ENCODE measurements around the gene MYF6.

Gene MYF6

DNA sequence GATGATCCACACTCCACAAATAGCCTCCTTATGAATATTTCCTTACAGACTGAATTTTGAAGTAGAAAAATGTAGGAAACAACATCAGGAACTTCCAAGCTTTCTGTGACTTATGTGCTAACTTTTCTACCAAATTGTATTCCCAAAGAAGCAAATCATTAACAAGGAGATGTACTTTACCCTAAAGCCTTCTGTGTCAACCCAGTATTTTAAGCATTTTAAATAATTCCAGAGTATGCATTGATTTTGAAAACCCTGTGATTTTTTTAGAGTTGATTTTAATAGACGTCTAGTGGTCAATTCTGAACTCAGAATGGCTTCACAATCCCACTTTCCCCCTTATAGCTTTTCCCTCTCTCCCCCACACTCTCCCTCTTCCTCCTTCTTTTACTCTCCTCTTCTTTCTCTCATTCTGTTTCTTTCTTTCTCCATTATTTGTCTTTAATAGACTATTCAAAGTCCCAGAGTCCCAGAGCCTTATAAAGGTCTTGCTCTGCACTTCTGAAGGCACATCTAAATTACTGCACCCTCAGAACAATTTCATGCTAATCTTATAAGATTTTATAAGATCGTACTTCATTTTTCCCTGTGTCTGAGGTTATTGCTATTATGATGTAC is 10.1 kb upstream of the MYF6 start:
- Histone ChIP-seq H3K4me3 (ENCODE audit: insufficient read length, low read depth) (no peak overlapping the region), H3K9me3 (ENCODE audit: insufficient read depth, low read length) (no peaks in the 10 kb centered on the region), H3K27me3 (ENCODE audit: insufficient read depth, insufficient read length) (no peaks in the 10 kb centered on the region), H3K36me3 (ENCODE audit: insufficient read depth, insufficient read length, low read length) (no peaks in the 10 kb centered on the region), H3K4me1 (ENCODE audit: insufficient read depth, insufficient read length) (no peaks in the 10 kb centered on the region), H3K9ac (ENCODE audit: insufficient read length, low read depth) (no peak overlapping the region)
- TF ChIP-seq ZNF274 (IDR thresholded peaks at IDR 0.05; ENCODE audit: low read depth, low read length) (no peak), YY1 (IDR thresholded peaks at IDR 0.05; ENCODE audit: insufficient read depth, insufficient read length) (no peak), SUZ12 (IDR thresholded peaks at IDR 0.05; ENCODE audit: extremely low read depth, insufficient read depth, insufficient read length) (no peak)
- no peak for DNase-seq (ENCODE audit: low read depth, low spot score)

GRCh38 chr12:80698256-80698655 is 9.2 kb upstream of the MYF6 start:
- no peak for DNase-seq (ENCODE audit: low read depth, low spot score)
- Histone ChIP-seq H3K9ac (ENCODE audit: insufficient read length, low read depth) (no peak overlapping the region), H3K4me3 (ENCODE audit: insufficient read length, low read depth) (no peak overlapping the region), H3K9me3 (ENCODE audit: insufficient read depth, low read length) (no peaks in the 10 kb centered on the region), H3K36me3 (ENCODE audit: insufficient read depth, insufficient read length, low read length) (no peaks in the 10 kb centered on the region), H3K27me3 (ENCODE audit: insufficient read depth, insufficient read length) (no peaks in the 10 kb centered on the region), H3K4me1 (ENCODE audit: insufficient read depth, insufficient read length) (no peaks in the 10 kb centered on the region)
- TF ChIP-seq ZNF274 (IDR thresholded peaks at IDR 0.05; ENCODE audit: low read depth, low read length) = no peak
- no peak for TF ChIP-seq YY1 (IDR thresholded peaks at IDR 0.05; ENCODE audit: insufficient read depth, insufficient read length)
- TF ChIP-seq SUZ12 (IDR thresholded peaks at IDR 0.05; ENCODE audit: extremely low read depth, insufficient read depth, insufficient read length) = no peak

DNA sequence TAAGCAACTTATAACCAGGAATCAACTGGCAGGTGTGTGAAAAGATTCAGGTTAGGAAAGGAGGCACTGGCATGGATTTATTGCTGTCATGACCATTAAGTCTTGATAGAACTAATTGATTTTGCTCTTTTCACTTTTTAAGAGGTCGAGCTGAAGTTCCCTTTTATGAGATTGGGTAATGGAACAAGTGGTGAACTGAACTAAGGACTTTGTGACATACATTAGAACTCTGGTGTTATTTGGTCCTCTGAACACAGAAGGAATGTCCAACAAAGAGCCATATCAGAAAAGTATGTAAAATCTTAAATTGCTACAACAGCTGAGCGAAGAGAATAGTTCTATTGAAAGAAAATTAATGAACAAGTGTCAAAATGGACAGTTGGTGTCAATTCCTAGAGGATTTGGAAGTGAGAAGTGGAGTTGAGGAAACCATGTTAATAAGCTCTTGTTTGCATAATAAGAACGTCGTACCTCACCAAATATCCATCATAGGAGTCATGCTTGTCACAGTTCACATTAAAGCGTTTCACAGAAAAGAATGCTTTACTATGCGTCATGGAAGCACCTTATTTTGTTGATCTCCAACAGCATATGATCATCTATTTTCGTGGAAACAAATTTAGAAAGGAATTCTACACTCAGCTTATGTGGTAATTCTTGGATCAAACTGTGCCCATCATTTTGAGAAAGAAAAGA is 8.4 kb upstream of the MYF6 start:
- Histone ChIP-seq H3K36me3 (ENCODE audit: insufficient read depth, insufficient read length, low read length) (no peaks in the 10 kb centered on the region), H3K4me1 (ENCODE audit: insufficient read depth, insufficient read length) (no peaks in the 10 kb centered on the region), H3K4me3 (ENCODE audit: insufficient read length, low read depth) (no peak overlapping the region), H3K9ac (ENCODE audit: insufficient read length, low read depth) (no peak overlapping the region), H3K27me3 (ENCODE audit: insufficient read depth, insufficient read length) (no peaks in the 10 kb centered on the region), H3K9me3 (ENCODE audit: insufficient read depth, low read length) (no peaks in the 10 kb centered on the region)
- TF ChIP-seq ZNF274 (IDR thresholded peaks at IDR 0.05; ENCODE audit: low read depth, low read length) = no peak
- TF ChIP-seq SUZ12 (IDR thresholded peaks at IDR 0.05; ENCODE audit: extremely low read depth, insufficient read depth, insufficient read length) = no peak
- TF ChIP-seq YY1 (IDR thresholded peaks at IDR 0.05; ENCODE audit: insufficient read depth, insufficient read length) = no peak
- DNase-seq (ENCODE audit: low read depth, low spot score) = no peak

DNA sequence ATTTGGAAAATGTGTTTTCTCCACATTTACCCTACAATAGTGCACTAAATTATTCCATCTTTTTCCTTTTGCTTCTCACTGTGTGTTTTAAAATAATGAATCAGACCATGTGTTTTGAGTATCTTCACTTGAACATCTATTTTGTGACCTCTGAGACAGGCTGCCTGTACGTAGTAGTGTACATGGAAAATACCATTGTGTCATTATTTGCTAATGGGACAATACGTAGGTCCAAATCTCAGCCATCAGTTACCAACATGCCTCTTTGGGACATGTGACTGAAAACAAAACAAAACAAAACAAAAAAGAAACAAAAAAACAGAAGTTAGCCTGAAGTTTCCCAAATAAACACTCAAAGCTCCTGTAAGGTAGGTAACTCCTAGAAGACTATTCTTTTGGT is 7.1 kb upstream of the MYF6 start:
- Histone ChIP-seq H3K27me3 (ENCODE audit: insufficient read depth, insufficient read length) (no peaks in the 10 kb centered on the region), H3K9ac (ENCODE audit: insufficient read length, low read depth) (no peak overlapping the region), H3K9me3 (ENCODE audit: insufficient read depth, low read length) (no peaks in the 10 kb centered on the region), H3K4me3 (ENCODE audit: insufficient read length, low read depth) (no peak overlapping the region), H3K36me3 (ENCODE audit: insufficient read depth, insufficient read length, low read length) (no peaks in the 10 kb centered on the region), H3K4me1 (ENCODE audit: insufficient read depth, insufficient read length) (no peaks in the 10 kb centered on the region)
- no peak for DNase-seq (ENCODE audit: low read depth, low spot score)
- TF ChIP-seq ZNF274 (IDR thresholded peaks at IDR 0.05; ENCODE audit: low read depth, low read length) (no peak), SUZ12 (IDR thresholded peaks at IDR 0.05; ENCODE audit: extremely low read depth, insufficient read depth, insufficient read length) (no peak), YY1 (IDR thresholded peaks at IDR 0.05; ENCODE audit: insufficient read depth, insufficient read length) (no peak)

GRCh38 chr12:80701388-80701787 is 6.0 kb upstream of the MYF6 start:
- Histone ChIP-seq H3K36me3 (ENCODE audit: insufficient read depth, insufficient read length, low read length) (no peaks in the 10 kb centered on the region), H3K4me3 (ENCODE audit: insufficient read length, low read depth) (no peak overlapping the region), H3K9me3 (ENCODE audit: insufficient read depth, low read length) (no peaks in the 10 kb centered on the region), H3K27me3 (ENCODE audit: insufficient read depth, insufficient read length) (no peaks in the 10 kb centered on the region), H3K4me1 (ENCODE audit: insufficient read depth, insufficient read length) (no peaks in the 10 kb centered on the region), H3K9ac (ENCODE audit: insufficient read length, low read depth) (no peak overlapping the region)
- DNase-seq (ENCODE audit: low read depth, low spot score) = no peak
- TF ChIP-seq SUZ12 (IDR thresholded peaks at IDR 0.05; ENCODE audit: extremely low read depth, insufficient read depth, insufficient read length) (no peak), ZNF274 (IDR thresholded peaks at IDR 0.05; ENCODE audit: low read depth, low read length) (no peak), YY1 (IDR thresholded peaks at IDR 0.05; ENCODE audit: insufficient read depth, insufficient read length) (no peak)

DNA sequence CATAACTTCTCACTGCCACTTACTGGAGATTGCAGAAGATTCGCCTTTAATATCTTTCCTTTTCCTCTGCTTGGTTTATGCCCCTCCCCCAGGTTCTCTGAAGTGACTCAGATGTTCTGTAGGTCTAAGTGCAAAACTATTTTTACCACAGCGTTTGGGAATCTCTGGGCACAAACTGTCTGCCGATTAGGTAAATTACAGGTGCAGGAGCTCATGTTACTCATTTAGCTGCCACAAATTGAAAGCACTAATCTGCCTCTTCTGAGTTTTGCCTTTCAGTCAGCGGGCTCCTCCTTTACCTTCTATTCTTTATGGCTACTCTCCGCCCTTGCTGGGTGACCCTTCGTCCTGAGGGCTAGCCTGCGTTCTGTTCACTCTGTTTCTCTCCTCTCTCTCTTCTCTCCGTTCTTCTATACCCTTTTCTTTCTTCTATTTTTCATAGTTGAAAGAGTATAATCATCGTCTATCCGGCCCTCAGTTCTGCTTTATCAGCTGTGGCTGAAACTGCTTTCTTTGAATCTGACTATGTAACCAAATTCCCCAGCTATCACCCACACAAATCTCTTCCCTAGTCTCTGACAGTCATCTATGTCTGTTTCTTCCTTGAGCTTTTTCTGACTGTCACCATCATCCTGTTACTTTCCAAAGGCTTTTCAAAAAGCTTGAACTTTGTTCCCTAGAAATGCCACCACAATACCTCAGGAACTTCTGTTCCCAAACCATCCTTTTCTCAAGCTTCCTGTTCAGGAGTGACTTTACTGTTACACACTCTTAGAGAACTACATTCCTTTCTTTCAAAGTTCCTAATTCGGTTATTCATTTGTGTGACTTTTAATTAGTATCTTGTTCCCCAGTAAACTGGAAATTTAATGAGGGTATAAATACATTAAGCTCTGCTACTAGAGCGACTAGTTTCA is 4.3 kb upstream of the MYF6 start:
- Histone ChIP-seq H3K27me3 (ENCODE audit: insufficient read depth, insufficient read length) (no peaks in the 10 kb centered on the region), H3K36me3 (ENCODE audit: insufficient read depth, insufficient read length, low read length) (no peaks in the 10 kb centered on the region), H3K9me3 (ENCODE audit: insufficient read depth, low read length) (no peaks in the 10 kb centered on the region), H3K4me1 (ENCODE audit: insufficient read depth, insufficient read length) (no peaks in the 10 kb centered on the region), H3K4me3 (ENCODE audit: insufficient read length, low read depth) (no peak overlapping the region), H3K9ac (ENCODE audit: insufficient read length, low read depth) (no peak overlapping the region)
- TF ChIP-seq SUZ12 (IDR thresholded peaks at IDR 0.05; ENCODE audit: extremely low read depth, insufficient read depth, insufficient read length) (no peak), YY1 (IDR thresholded peaks at IDR 0.05; ENCODE audit: insufficient read depth, insufficient read length) (no peak), ZNF274 (IDR thresholded peaks at IDR 0.05; ENCODE audit: low read depth, low read length) (no peak)
- DNase-seq (ENCODE audit: low read depth, low spot score) = no peak

DNA sequence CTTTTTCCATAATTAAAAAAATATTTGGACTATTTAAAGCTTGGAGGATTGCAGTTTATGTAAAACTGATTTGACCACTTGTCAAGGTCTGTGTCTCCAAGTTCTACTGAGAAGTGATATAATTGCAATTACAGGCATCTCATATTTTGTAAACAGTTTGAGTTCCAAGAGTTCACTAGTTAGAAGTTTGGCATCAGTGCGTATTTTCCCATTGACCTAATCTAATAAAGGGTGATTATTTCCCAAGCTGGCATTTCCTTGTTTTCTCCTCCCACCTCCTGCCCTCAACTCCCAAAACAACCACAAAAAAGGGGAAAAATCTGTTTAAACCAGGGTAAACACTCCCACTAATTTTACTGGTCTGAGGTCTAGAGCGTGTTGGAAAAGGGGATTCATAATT is 3.0 kb upstream of the MYF6 start:
- no peak for TF ChIP-seq ZNF274 (IDR thresholded peaks at IDR 0.05; ENCODE audit: low read depth, low read length)
- no peak for TF ChIP-seq YY1 (IDR thresholded peaks at IDR 0.05; ENCODE audit: insufficient read depth, insufficient read length)
- no peak for TF ChIP-seq SUZ12 (IDR thresholded peaks at IDR 0.05; ENCODE audit: extremely low read depth, insufficient read depth, insufficient read length)
- peaks cover 5% of the 10 kb centered on the region; the same call in 1 of the 2 replicates for H3K9me3 ChIP-seq (ENCODE audit: insufficient read depth, low read length)
- no peak overlapping the region for H3K9ac ChIP-seq (ENCODE audit: insufficient read length, low read depth)
- no peaks in the 10 kb centered on the region for H3K4me1 ChIP-seq (ENCODE audit: insufficient read depth, insufficient read length)
- no peaks in the 10 kb centered on the region for H3K36me3 ChIP-seq (ENCODE audit: insufficient read depth, insufficient read length, low read length)
- H3K4me3 ChIP-seq (ENCODE audit: insufficient read length, low read depth) = no peak overlapping the region
- DNase-seq (ENCODE audit: low read depth, low spot score) = no peak
- no peaks in the 10 kb centered on the region for H3K27me3 ChIP-seq (ENCODE audit: insufficient read depth, insufficient read length)
